K562 (cell line): ENCODE measurements around the gene WDR86. TPM values are rescaled to one million over a fixed set of nuclear protein-coding genes. Genes with fewer than 3 reads are reported as not detected.

Experiments
- ATAC-seq: fragments of 200-7000 bp; cut with Tn5 transposase; 3 replicates; pipeline ENCODE4 v1.9.1; 2020; ENCODE audit warnings: moderate library complexity
- BruUV-seq: library from RNA; stranded (reverse); fragments of 400-500 nt; replicated peaks from 2 replicates; lab custom pipeline; 2021; lab: Mats Ljungman, UMichigan
- CTCF ChIA-PET: fragments of 300-600 bp; formaldehyde crosslinking; extraction: SDS; loops from one replicate; lab custom pipeline; 2021; ENCODE audit warnings: low intra/inter-chr PET ratio; lab: Yijun Ruan, JAX
- POLR2A ChIA-PET: fragments of 300-600, 350-650 bp; sonication (Branson Sonifier 250); formaldehyde crosslinking; extraction: SDS; loops from one replicate; lab custom pipeline; 2021; ENCODE audit warnings: antibody characterized with exemption, inconsistent platforms; lab: Yijun Ruan, JAX
- DNase-seq, 4 experiments: peaks; one replicate each; pipeline versions ENCODE4 v3.0.0 to v3.0.0-alpha.2; 2011 to 2018; ENCODE audit warnings: low spot score in 3 of 4, mixed read lengths in 3 of 4; ENCODE audit errors: extremely low read depth in 1 of 4
- FAIRE-seq: peaks from 2 replicates; lab custom pipeline; 2011; peaks lifted over from hg19 to GRCh38; lab: Jason Lieb, UNC
- H2AFZ ChIP-seq: 2 replicates; pipeline ENCODE4 v1.6.0; 2011; ENCODE audit warnings: low read depth, low read length, control low read depth, inconsistent platforms
- H3K27ac ChIP-seq: fragments of 200-600 bp; 3 replicates; pipeline ENCODE4 v1.8.0; 2011; ENCODE audit warnings: low read depth, mild to moderate bottlenecking, control low read depth, inconsistent platforms, low read length, moderate library complexity, mixed read lengths; ENCODE audit errors: extremely low read depth
- H3K27me3 ChIP-seq, 2 experiments: fragments of 300-600 bp in 1 of 2; 2 replicates in 1 of 2; 3 replicates in 1 of 2; pipeline versions ENCODE4 v1.6.0 to v1.8.0; 2011; ENCODE audit warnings: inconsistent platforms in 2 of 2, low read length in 2 of 2, mild to moderate bottlenecking in 1 of 2, mixed read lengths in 1 of 2, moderate library complexity in 1 of 2; ENCODE audit not compliant: control insufficient read depth in 2 of 2, insufficient read depth in 2 of 2
- H3K36me3 ChIP-seq: fragments of 300-600 bp; 3 replicates; pipeline ENCODE4 v1.8.0; 2011; ENCODE audit warnings: mild to moderate bottlenecking, low read length, inconsistent platforms; ENCODE audit not compliant: control insufficient read depth, insufficient read depth
- H3K4me1 ChIP-seq, 2 experiments: fragments of 200-600 bp in 1 of 2; replicated peaks in 1 of 2; 2 replicates in 1 of 2; 3 replicates in 1 of 2; pipeline versions ENCODE4 v1.5.1 to v1.8.0; 2011; ENCODE audit warnings: inconsistent platforms in 2 of 2, low read length in 2 of 2, mild to moderate bottlenecking in 1 of 2, mixed read lengths in 1 of 2, moderate library complexity in 1 of 2; ENCODE audit not compliant: control insufficient read depth in 2 of 2, insufficient read depth in 2 of 2
- H3K4me2 ChIP-seq: 2 replicates; pipeline ENCODE4 v1.6.1; 2011; ENCODE audit warnings: low read length, control low read depth, inconsistent platforms, mixed read lengths; ENCODE audit not compliant: insufficient read depth
- H3K4me3 ChIP-seq: fragments of 200-600 bp; sonication (generic), shearing (Covaris generic); 2 replicates; pipeline ENCODE4 v1.5.1; 2016; ENCODE audit warnings: control low read depth, inconsistent platforms
- H3K79me2 ChIP-seq: fragments of 200-600 bp; 3 replicates; pipeline ENCODE4 v1.8.0; 2011; ENCODE audit warnings: low read length, inconsistent platforms; ENCODE audit not compliant: control insufficient read depth, insufficient read depth
- H3K9ac ChIP-seq, 2 experiments: 2 replicates each; pipeline versions ENCODE4 v1.6.0 to v1.6.1; 2011; ENCODE audit warnings: low read depth in 2 of 2, low read length in 2 of 2, control low read depth in 1 of 2, inconsistent platforms in 1 of 2, mild to moderate bottlenecking in 1 of 2, mixed read lengths in 1 of 2; ENCODE audit not compliant: insufficient read depth in 1 of 2
- H3K9me1 ChIP-seq: one replicate; pipeline ENCODE4 v1.6.0; 2011; ENCODE audit warnings: inconsistent platforms, mild to moderate bottlenecking, low read length, moderate library complexity; ENCODE audit not compliant: control insufficient read depth, insufficient read depth
- H3K9me3 ChIP-seq: replicated peaks from 2 replicates; pipeline ENCODE4 v1.5.1; 2011; ENCODE audit warnings: low read depth, low read length, inconsistent platforms; ENCODE audit not compliant: control insufficient read depth, insufficient read depth
- H4K20me1 ChIP-seq: replicated peaks from 2 replicates; pipeline ENCODE4 v1.6.1; 2011; ENCODE audit warnings: low read length, inconsistent platforms, mixed read lengths; ENCODE audit not compliant: control insufficient read depth, insufficient read depth
- CBFA2T2 ChIP-seq: fragments of 450-650 bp; conservative IDR thresholded peaks from 2 replicates; pipeline ENCODE4 v1.6.1; 2017; ENCODE audit warnings: mild to moderate bottlenecking
- CBFA2T3 ChIP-seq: fragments of 450-650 bp; IDR thresholded peaks from 2 replicates; pipeline ENCODE4 v1.6.1; 2017
- FOXM1 ChIP-seq, 2 experiments: fragments of 450-650 bp in 1 of 2; sonication (generic) in 1 of 2; formaldehyde crosslinking in 1 of 2; IDR thresholded peaks; 2 replicates each; pipeline versions ENCODE4 v1.6.1 to v1.9.0; 2017 to 2022; ENCODE audit warnings: low read depth in 2 of 2, mild to moderate bottlenecking in 2 of 2, missing genetic modification reagents in 1 of 2, moderate library complexity in 1 of 2
- NFIC ChIP-seq: fragments of 450-650 bp; IDR thresholded peaks from 2 replicates; pipeline ENCODE4 v1.6.1; 2017; ENCODE audit warnings: mild to moderate bottlenecking, inconsistent platforms
- NRF1 ChIP-seq, 2 experiments: fragments of 450-650 bp; IDR thresholded peaks in 1 of 2; conservative IDR thresholded peaks in 1 of 2; 2 replicates each; pipeline ENCODE4 v1.6.1; 2014; ENCODE audit warnings: mild to moderate bottlenecking in 2 of 2
- POLR2G ChIP-seq: fragments of 200-400 bp; formaldehyde crosslinking; IDR thresholded peaks from 2 replicates; pipeline ENCODE4 v1.6.1; 2017; ENCODE audit warnings: low read depth, mild to moderate bottlenecking, antibody characterized with exemption, low read length, moderate library complexity
- PTRF ChIP-seq: fragments of 450-650 bp; IDR thresholded peaks from 2 replicates; pipeline ENCODE4 v1.6.1; 2016; ENCODE audit warnings: mild to moderate bottlenecking, missing genetic modification characterization, missing compliant biosample characterization
- RFX5 ChIP-seq: IDR thresholded peaks from 2 replicates; pipeline ENCODE4 v1.6.1; 2011; ENCODE audit warnings: low read depth, mild to moderate bottlenecking, improper control_type of control experiment, low read length
- ZNF253 ChIP-seq: fragments of 250-450 bp; sonication (Bioruptor Pico); conservative IDR thresholded peaks from 2 replicates; pipeline ENCODE4 v1.6.1; 2021; ENCODE audit warnings: mild to moderate bottlenecking
- ZNF311 ChIP-seq: fragments of 250-450 bp; sonication (Bioruptor Pico); IDR thresholded peaks from 2 replicates; pipeline ENCODE4 v1.4.0; 2020; ENCODE audit warnings: mild to moderate bottlenecking, moderate library complexity
- WGBS: fragments of 100-300 bp; shearing (Covaris generic); methylation state at CpG from one replicate; pipeline ENCODE4 v1.1.6; 2016; ENCODE audit warnings: low coverage, mixed read lengths; ENCODE audit not compliant: insufficient coverage; ENCODE audit errors: missing lambda C conversion rate; 5-methylcytosine and 5-hydroxymethylcytosine counted together
- in situ Hi-C: fragments of 300-500 bp; cut with MboI; formaldehyde crosslinking; loops from 4 replicates; pipeline ENCODE4 v1.15.0; 2018; ENCODE audit warnings: inconsistent platforms, mixed read lengths
- intact Hi-C: fragments of 100-400 bp; cut with micrococcal nuclease; formaldehyde crosslinking; loops from 2 replicates; pipeline ENCODE4 v1.14.2; 2022
- polyA plus RNA-seq, 8 experiments: library from polyadenylated mRNA; depleted of rRNA in 4 of 8; stranded (reverse) in 5 of 8; unstranded in 3 of 8; fragments of >200 nt; fragmentation: Nextera tagmentation in 2 of 8; fragmentation: Illumina TruSeq in 1 of 8; extraction: Ambion mirVana in 2 of 8; extraction: Trizol in 1 of 8; gene quantifications; 2 replicates each; pipeline versions ENCODE4 v1.2.1 to v1.2.3, GENCODE V29; 2011 to 2014; ENCODE audit warnings: inconsistent platforms in 1 of 8, missing spikeins in 1 of 8
- total RNA-seq, 7 experiments: library from RNA; depleted of rRNA in 6 of 7; stranded (reverse); fragments of >200 nt in 6 of 7; fragmentation: Illumina TruSeq in 2 of 7; extraction: Trizol in 2 of 7; gene quantifications; 2 replicates each; pipeline versions ENCODE4 v1.2.1 to v1.2.3, GENCODE V29; 2011 to 2021; ENCODE audit warnings: low replicate concordance in 1 of 7

The WDR86 gene
- total and polyA plus RNA-seq, 9 of the 15 experiments (the other 6 are each of a cell fraction or from before 2014, with no cell fraction given), result 0.24 TPM; not detected in 8

GRCh38 chr7:151372612-151373265, 37.1 kb downstream of the WDR86 start:
- FAIRE-seq, result no peak
- in situ Hi-C loops (no loop called here), intact Hi-C loops (no loop called here)
- Histone ChIP-seq H3K36me3 (peaks cover 49% of the 10 kb centered on the region; the same call in 2 of the 3 replicates), H3K27ac (no peak overlapping the region), H3K9me3 (no peaks in the 10 kb centered on the region), H3K79me2 (no peaks in the 10 kb centered on the region), H2AFZ (no peak overlapping the region), H3K27me3 (no peaks in the 10 kb centered on the region), H3K4me3 (no peak overlapping the region), H3K9ac (peak overlapping the region in 1 of 2 experiments; percentile 47; a peak in 2 of 4 replicates), H4K20me1 (no peaks in the 10 kb centered on the region), H3K9me1 (peaks cover 3% of the 10 kb centered on the region), H3K4me1 (peaks cover 0 to 17% of the 10 kb centered on the region in 2 experiments; a peak in 3 of 5 replicates), H3K4me2 (no peak overlapping the region)
- no TSS peak for BruUV-seq
- POLR2A ChIA-PET, result interaction anchor here (0.6 to 1.0 kb wide), 4 partner anchors 18 to 317 kb away, joined by 3 read pairs; no protein-coding TSS in a partner anchor
- TF ChIP-seq POLR2G, result 0 out of 2 replicates have a peak, but pooled peaks have one; percentile 22
- TF ChIP-seq NRF1 (conservative IDR thresholded peaks at IDR 0.05 in 1 of 2, IDR thresholded peaks at IDR 0.05 in 1 of 2), result no peak
- ATAC-seq, result no peak
- CTCF ChIA-PET, result no interaction called here
- DNase-seq, result no peak
- 85% methylated on average over 9 of the region's 10 CpGs for WGBS

GRCh38 chr7:151371266-151371665, 38.6 kb downstream of the WDR86 start:
- peaks cover 3% of the 10 kb centered on the region for H3K9me1 ChIP-seq
- H3K27me3 ChIP-seq, result no peaks in the 10 kb centered on the region
- H2AFZ ChIP-seq, result no peak overlapping the region
- DNase-seq (peak; percentile 46 to 59 (median 50)), ATAC-seq (no peak), FAIRE-seq (no peak)
- ChIA-PET CTCF (no interaction called here), POLR2A (interaction anchor here (0.6 to 1.1 kb wide), 3 partner anchors 9 to 12 kb away, joined by 3 to 5 read pairs (median 4); no protein-coding TSS in a partner anchor)
- peak overlapping the region in 1 of 2 experiments; percentile 46; a peak in 1 of 4 replicates for H3K9ac ChIP-seq
- peaks cover 0 to 9% of the 10 kb centered on the region in 2 experiments; a peak in 3 of 5 replicates for H3K4me1 ChIP-seq
- peaks cover 44% of the 10 kb centered on the region; the same call in 2 of the 3 replicates for H3K36me3 ChIP-seq
- H3K79me2 ChIP-seq, result no peaks in the 10 kb centered on the region
- intact Hi-C loops, result no loop called here
- no peaks in the 10 kb centered on the region for H3K9me3 ChIP-seq
- no peak for TF ChIP-seq RFX5
- TF ChIP-seq FOXM1 (IDR thresholded peaks at IDR 0.05; ENCODE audit: low read depth), result no peak
- TF ChIP-seq FOXM1 (CRISPR knock-in tag; IDR thresholded peaks at IDR 0.05; ENCODE audit: low read depth), result no peak
- peak; percentile 36; the same call in 1 of the 2 replicates for TF ChIP-seq CBFA2T3
- TF ChIP-seq NFIC, result peak; percentile 63
- no peak for TF ChIP-seq PTRF (tag)
- 0 out of 2 replicates have a peak, but pooled peaks have one; percentile 4 for TF ChIP-seq CBFA2T2
- TF ChIP-seq ZNF253 (CRISPR knock-in tag), result no peak
- no peak for TF ChIP-seq ZNF311 (CRISPR knock-in tag)
- H4K20me1 ChIP-seq, result no peaks in the 10 kb centered on the region
- in situ Hi-C loops, result no loop called here
- WGBS, result 56% methylated on average over 2 of the region's 2 CpGs
- no peak overlapping the region for H3K27ac ChIP-seq
- H3K4me3 ChIP-seq, result no peak overlapping the region
- no TSS peak for BruUV-seq
- H3K4me2 ChIP-seq, result no peak overlapping the region
